ENCODE data around the gene CEND1.
"Not testable (repeated sequence)": the region's sequence is repeated elsewhere in the genome, so short reads cannot be mapped to it uniquely, and the experiment has no call there.

Gene CEND1

GRCh38 chr11:742571-743201 lies 47.2 kb downstream of the CEND1 start:
- TF ChIP-seq, protein P1, sequence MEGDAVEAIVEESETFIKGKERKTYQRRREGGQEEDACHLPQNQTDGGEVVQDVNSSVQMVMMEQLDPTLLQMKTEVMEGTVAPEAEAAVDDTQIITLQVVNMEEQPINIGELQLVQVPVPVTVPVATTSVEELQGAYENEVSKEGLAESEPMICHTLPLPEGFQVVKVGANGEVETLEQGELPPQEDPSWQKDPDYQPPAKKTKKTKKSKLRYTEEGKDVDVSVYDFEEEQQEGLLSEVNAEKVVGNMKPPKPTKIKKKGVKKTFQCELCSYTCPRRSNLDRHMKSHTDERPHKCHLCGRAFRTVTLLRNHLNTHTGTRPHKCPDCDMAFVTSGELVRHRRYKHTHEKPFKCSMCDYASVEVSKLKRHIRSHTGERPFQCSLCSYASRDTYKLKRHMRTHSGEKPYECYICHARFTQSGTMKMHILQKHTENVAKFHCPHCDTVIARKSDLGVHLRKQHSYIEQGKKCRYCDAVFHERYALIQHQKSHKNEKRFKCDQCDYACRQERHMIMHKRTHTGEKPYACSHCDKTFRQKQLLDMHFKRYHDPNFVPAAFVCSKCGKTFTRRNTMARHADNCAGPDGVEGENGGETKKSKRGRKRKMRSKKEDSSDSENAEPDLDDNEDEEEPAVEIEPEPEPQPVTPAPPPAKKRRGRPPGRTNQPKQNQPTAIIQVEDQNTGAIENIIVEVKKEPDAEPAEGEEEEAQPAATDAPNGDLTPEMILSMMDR (IDR thresholded peaks at IDR 0.05; ENCODE audit: borderline replicate concordance, insufficient read depth, low read depth, low read length) = no peak
- H3K4me3 ChIP-seq (ENCODE audit: low read depth, low read length) = no peak overlapping the region

GRCh38 chr11:742156-742546 lies 47.7 kb downstream of the CEND1 start:
- H3K4me3 ChIP-seq (ENCODE audit: low read depth, low read length) = no peak overlapping the region
- TF ChIP-seq, protein P1 (IDR thresholded peaks at IDR 0.05; ENCODE audit: borderline replicate concordance, insufficient read depth, low read depth, low read length) = no peak

- not testable (repeated sequence) for H3K4me3 ChIP-seq (ENCODE audit: low read depth, low read length)
Measured at GRCh38 chr11:737899-738298, 52.0 kb downstream of the CEND1 start.

GRCh38 chr11:737366-737765 lies 52.5 kb downstream of the CEND1 start:
- TF ChIP-seq, protein P1 (IDR thresholded peaks at IDR 0.05; ENCODE audit: borderline replicate concordance, insufficient read depth, low read depth, low read length) = no peak
- H3K4me3 ChIP-seq (ENCODE audit: low read depth, low read length) = no peak overlapping the region

All from GM12875 (cell line).